Amniotic stem cell (primary cell): ENCODE measurements around the gene PRPS2.

ENCODE experiments used
- DNase-seq: peaks from one replicate; lab custom pipeline; 2025; lab: John Stamatoyannopoulos, UW

The PRPS2 gene

GRCh38 chrX:12817528-12817927 is 26.3 kb downstream of the PRPS2 start:
- no peak for DNase-seq

DNA sequence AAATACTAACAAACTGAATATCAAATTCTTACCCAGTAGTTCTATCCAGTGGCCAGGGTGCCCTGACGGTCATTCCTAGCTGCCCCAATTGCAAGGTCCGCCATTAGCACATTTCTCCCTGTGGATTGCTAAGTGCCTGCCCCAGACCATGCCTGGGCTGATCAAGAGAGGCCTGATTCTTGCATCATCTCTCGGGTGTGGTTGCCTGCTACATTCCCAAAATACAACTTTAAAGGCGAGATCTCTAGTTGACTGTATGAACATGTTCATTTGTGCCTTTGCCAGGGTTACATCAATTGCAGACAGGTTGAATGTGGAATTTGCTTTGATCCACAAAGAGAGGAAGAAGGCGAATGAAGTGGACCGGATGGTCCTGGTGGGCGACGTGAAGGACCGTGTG is 28.0 kb downstream of the PRPS2 start:
- no peak for DNase-seq

GRCh38 chrX:12820737-12821136 is 29.5 kb downstream of the PRPS2 start:
- no peak for DNase-seq

GRCh38 chrX:12824944-12825343 is 33.7 kb downstream of the PRPS2 start:
- no peak for DNase-seq

DNA sequence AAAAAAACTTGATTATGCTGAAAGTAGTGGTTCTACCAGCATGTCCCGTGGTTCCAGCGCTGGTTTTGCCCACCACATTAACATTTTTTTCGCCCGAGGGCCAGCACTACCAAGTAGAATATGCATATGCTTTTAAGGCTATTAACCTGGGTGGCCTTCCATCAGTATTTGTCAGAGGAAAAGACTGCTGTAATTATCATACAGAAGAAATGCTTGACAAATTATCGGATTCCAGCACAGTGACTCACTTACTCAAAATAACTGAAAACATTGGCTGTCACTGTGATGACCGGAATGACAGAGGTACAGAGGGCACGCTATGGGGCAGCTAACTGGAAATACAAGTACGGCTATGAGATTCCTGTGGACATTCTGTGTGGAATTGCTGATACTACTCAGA is 34.6 kb downstream of the PRPS2 start:
- no peak for DNase-seq

GRCh38 chrX:12843061-12843667 is 52.0 kb downstream of the PRPS2 start:
- no peak for DNase-seq

DNA sequence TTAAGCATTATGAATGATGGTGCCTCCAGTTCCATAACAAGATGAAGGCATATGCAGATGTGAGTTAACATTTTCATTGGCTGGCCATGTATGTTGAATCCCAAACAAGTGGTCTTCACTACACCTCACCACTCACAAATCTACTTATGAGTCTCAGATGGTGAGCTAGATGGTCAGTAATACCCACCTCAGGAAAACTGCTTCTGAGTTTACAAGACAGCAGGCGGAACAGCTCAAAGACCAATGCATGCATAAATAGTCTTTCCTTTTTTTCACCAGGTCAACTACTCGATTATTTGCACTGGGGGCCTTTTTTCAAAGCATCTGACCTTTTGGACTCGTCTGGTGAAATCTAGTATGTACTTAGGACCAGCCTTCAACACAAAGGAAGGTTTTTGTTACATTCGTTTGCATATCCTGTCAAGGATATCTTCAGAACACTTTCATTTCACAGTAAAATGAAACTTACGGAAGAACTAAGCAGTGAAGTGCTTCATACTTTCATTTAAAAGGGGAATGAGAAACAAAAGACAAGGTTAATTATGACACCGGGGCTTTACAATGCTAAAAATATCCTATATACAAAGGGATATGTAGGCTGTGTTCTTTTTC is 52.6 kb downstream of the PRPS2 start:
- no peak for DNase-seq

DNA sequence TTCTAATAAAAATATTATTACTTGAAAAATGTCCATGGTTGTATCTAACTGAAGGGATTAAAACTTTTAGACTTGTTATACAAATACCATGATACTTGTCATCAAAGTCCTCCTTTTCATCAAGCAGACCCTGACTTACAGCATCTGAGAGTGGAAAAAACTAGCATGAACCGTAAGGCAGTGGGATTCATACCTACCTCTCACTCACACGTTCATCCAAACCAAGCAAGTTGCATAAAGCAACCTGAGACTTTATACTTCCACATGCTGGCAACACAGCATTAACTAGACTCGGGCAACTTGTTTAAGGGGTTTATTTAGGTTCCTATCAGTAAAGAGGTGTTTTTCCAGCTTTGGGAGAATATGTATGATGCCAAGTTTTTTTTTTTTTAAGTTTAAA is 53.1 kb downstream of the PRPS2 start:
- no peak for DNase-seq

- DNase-seq, result no peak
These were observed 74.1 kb downstream of the PRPS2 start for GRCh38 chrX:12865359-12865758.

DNA sequence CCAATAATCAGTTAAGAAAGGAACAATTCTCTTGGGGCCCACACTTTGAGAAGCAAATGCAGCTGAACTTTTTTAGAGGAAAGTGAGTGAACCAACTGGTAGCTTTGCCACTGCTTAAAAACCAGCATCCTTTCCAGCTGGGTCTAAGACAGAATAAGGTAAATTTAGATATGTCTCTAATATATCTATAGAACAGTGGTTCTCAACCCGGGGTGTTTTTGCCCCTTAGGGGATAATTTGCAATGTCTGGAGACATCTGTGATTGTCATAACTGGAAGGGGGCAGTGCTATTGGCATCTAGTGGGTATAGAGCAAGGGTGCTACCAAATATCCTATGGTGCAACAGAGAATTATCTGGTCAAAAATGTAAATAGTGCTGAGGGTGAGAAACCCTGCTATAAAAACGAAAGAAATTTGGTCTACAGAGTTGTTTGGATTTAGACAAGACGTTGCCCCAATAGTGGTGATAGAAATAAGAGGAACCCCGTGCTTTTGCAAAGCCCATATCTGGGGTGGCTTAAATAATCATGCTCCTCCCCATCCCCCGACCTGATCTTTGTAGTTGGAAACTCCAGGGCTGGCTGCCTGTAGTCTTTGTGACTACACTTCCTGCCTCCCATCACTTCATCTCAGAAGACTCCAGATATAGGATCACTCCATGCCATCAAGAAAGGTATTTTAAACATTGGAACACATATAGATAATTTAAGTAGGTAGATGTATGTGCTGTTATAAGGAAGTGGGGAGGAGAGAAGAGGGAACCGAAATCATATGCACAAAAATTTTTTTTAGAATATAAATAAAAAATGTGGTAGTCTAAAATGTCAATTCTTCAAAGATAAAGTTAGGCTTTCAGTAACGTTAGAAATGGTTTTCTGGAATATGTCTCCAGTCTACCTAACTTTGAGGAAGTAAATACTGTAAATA is 75.5 kb downstream of the PRPS2 start, which contains the start of gene TLR7:
Gene TLR7 (plus strand): TSS at position 622 of the 927 bp plus-strand sequence. CDS start 507 bp downstream, outside the sequence.
- DNase-seq, result no peak

DNA sequence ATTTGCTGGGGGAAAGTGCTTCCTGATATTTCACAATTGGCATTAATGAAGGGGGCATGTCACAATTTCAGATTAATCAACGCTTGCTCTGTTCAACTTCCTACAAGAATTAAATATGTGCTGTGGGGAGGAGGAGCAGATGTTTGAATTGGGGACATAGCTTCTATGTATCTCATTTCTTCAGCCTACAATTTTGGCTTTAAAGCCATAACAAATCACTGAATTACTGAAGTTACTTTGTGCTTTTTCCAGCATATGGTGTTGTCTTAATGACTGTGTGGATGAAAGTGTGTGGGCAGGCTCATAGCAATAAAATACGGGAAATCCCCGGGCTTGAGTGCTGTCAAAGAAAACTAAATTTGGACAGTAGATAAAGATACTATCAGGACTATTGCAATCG is 76.5 kb downstream of the PRPS2 start:
- no peak for DNase-seq

- no peak for DNase-seq
These were observed 77.5 kb downstream of the PRPS2 start for GRCh38 chrX:12868747-12869146.

GRCh38 chrX:12871257-12871656 is 80.0 kb downstream of the PRPS2 start:
- DNase-seq, result no peak

- no peak for DNase-seq
These were observed 81.5 kb downstream of the PRPS2 start for GRCh38 chrX:12872741-12873140.
